Central memory CD8-positive, alpha-beta T cell (primary cell): ENCODE data around the gene JUND.

Experiments used
- ATAC-seq: fragments of 150-1000 bp; cut with Tn5 transposase; replicated peaks from 2 replicates; pipeline ENCODE4 v1.10.0; 2022; ENCODE audit warnings: mild to moderate bottlenecking, moderate FRiP score, moderate number of reproducible peaks; ENCODE audit not compliant: poor library complexity, severe bottlenecking; ENCODE audit errors: extremely low read depth
- DNase-seq, 2 donors: peaks; one replicate each; pipeline ENCODE4 v3.0.0; 2021; ENCODE audit warnings: low spot score in 2 of 2
- H3K27ac Mint-ChIP-seq: one replicate; pipeline ENCODE4 v1.8.0; 2022; ENCODE audit warnings: low read depth, mild to moderate bottlenecking, moderate library complexity, mixed read lengths
- H3K27me3 Mint-ChIP-seq: one replicate; pipeline ENCODE4 v1.8.0; 2022; ENCODE audit warnings: mixed read lengths
- H3K36me3 Mint-ChIP-seq: one replicate; pipeline ENCODE4 v1.8.0; 2022; ENCODE audit warnings: mild to moderate bottlenecking, moderate library complexity, mixed read lengths; ENCODE audit not compliant: insufficient read depth
- H3K4me1 Mint-ChIP-seq: one replicate; pipeline ENCODE4 v1.8.0; 2022; ENCODE audit warnings: mixed read lengths
- H3K4me3 Mint-ChIP-seq: one replicate; pipeline ENCODE4 v1.8.0; 2022; ENCODE audit warnings: mild to moderate bottlenecking, moderate library complexity, mixed read lengths
- H3K9me3 Mint-ChIP-seq: one replicate; pipeline ENCODE4 v1.8.0; 2022; ENCODE audit warnings: mixed read lengths

The JUND gene

DNA sequence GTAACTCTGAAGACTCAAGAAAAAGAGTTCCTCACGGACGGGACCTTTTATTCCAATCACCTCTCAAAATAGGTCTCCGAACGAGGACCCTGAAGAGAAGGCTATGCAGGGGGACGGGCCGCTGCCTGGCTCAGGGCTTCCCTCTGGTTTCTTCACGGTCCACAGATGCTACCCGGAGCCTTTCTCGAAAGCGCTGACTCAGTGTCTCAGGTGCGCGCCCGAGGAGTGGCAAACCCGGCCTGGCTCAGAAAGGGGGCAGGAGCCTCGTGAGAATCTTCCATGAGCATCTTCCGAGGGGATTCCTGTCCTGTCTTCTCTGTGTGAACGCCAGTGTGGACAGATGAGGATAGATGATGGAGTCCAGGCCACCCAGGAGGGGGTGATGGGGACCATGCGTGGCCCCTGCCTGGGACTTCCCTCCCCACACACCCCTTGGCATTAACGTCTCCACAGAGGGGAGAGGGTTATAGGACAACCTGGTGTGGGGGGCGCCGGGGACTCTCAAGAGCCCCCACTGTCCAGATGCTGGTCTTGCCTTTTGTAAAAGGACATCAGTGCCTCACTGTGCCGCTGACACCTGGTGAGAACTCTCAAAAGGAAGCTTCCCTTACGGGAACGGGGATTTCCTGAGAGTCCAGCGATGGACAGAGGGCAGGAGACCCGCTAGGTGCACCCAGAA, 24.9 kb upstream of the JUND start:
- Mint-ChIP-seq H3K27ac (peak overlapping the region; percentile 98), H3K4me1 (peaks cover 40% of the 10 kb centered on the region), H3K9me3 (no peaks in the 10 kb centered on the region), H3K36me3 (peaks cover 37% of the 10 kb centered on the region), H3K27me3 (no peaks in the 10 kb centered on the region), H3K4me3 (peak overlapping the region; percentile 86)
- ATAC-seq: no peak
- no peak for DNase-seq

DNA sequence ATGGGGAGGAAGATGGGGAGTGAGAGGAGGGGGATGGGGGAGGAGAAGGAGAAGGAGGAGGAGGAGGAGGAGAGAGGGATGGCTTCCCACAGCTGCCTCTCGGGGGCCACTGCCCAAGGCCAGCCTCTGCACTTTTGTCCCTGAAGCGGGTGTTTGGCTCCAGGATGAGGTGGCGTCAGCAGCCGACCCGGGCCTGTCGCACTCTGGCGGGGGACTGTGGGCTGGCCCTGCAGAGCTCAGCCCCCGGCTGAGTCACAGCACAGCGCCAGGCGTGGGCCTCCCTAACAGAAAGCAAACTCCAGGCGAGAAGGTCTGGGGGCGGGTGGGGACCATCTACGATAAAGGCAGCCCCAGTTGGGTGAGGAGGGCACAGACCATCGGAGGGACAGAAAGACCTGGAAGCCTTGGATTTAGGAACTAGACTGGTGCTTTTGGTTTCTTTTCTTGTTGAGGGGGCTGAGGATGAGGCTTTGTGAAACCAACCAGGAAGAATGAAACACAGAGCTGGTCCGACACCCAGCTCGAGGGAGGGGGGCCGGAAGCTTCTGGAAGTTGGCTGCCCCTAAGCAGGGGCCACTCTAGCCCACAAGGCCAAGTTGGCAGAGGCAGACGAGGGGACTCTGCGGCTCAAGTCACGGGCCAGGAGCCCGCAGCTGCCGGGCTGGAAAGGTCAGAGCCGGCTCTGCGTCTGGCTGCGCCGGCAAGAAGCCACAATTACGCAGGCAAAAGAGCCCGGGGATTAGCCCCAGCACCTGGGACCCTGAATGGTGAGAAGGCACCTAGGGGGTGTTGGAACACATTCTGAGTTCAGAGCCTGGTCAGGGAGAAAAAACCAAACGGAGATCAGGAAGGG, 23.3 kb upstream of the JUND start:
- Mint-ChIP-seq H3K4me3 (peak overlapping the region; percentile 86), H3K4me1 (peaks cover 40% of the 10 kb centered on the region), H3K9me3 (no peaks in the 10 kb centered on the region), H3K36me3 (peaks cover 33% of the 10 kb centered on the region), H3K27ac (peak overlapping the region; percentile 98), H3K27me3 (no peaks in the 10 kb centered on the region)
- peak; percentile 62 to 78 for DNase-seq
- ATAC-seq: peak; percentile 83

DNA sequence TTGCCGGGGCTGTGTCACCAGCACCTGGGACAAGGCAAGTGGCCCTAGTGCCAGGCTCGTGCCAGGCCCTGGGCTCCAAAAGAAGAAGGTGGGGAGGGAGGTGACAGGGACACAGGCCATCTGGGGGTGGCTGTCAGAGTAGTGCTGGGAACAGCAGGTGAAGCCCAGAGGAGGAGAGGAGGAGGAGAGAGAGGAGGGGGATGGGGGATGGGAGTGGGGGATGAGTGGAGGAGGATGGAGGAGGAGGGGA, 22.7 kb upstream of the JUND start:
- Mint-ChIP-seq H3K27me3 (no peaks in the 10 kb centered on the region), H3K9me3 (no peaks in the 10 kb centered on the region), H3K4me3 (peak overlapping the region; percentile 86), H3K4me1 (peaks cover 40% of the 10 kb centered on the region), H3K27ac (peak overlapping the region; percentile 98), H3K36me3 (peaks cover 33% of the 10 kb centered on the region)
- ATAC-seq (peak; percentile 0), DNase-seq (no peak)

DNA sequence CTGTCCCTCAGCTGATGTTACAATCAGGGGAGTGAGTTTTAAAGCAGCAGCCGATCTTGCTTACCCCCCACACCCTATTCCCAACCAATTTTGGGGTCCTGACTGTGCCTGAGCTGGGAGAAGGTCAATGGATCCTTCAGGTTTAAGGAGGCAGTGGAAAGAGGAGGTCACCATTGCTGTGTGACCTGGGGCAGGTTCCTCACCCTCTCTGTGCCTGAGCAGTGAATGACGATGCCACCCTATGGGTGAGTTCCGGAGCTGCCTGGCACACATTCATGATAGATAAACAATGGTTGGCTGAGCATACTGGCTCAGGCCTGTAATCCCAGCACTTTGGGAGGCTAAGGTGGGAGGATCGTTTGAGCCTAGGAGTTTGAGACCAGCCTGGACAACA, 20.3 kb upstream of the JUND start:
- Mint-ChIP-seq H3K4me1 (peaks cover 30% of the 10 kb centered on the region), H3K27ac (peak overlapping the region; percentile 38), H3K27me3 (no peaks in the 10 kb centered on the region), H3K4me3 (peak overlapping the region; percentile 31), H3K36me3 (peaks cover 24% of the 10 kb centered on the region), H3K9me3 (no peaks in the 10 kb centered on the region)
- ATAC-seq (no peak), DNase-seq (no peak)

DNA sequence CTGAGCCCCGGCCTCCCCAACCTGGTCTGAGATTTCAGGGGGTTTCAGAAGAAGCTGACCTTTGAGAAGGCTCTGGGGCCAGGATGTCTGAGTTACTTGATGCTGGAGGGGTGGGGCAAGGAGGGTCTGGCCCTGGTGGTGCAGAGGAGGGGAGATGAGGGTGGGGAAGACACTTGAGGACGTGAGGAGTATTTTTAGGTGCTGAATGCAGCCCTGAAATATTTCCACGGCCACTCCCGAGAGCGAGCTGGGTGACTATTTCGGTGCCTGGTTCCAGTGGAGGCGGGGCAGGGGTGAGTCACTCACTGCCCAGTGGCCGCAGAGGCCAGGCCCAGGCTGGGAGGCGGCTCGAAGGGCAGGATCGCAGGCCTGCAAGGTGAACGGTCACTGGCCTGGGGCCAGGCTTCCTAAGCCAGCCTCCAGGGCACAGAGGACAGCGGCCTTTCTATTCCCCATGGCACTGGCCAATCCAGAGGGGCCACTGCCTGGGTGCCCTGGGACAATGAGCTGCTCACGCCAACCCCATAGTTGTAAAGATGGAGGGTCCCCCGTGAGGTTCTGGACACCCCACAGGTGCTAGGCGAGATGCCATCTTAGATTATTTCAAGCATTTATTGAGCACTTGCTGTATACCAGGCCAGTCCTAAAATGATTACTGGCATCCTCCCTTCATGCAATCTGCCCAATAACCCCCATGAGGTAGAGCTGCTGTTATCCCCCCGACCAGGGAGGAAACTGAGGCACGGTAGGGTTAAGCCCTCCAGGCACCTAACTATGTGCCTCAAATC, 19.7 kb upstream of the JUND start:
- no peak for DNase-seq
- peaks cover 30% of the 10 kb centered on the region for H3K4me1 Mint-ChIP-seq
- no peaks in the 10 kb centered on the region for H3K27me3 Mint-ChIP-seq
- no peak overlapping the region for H3K4me3 Mint-ChIP-seq
- H3K36me3 Mint-ChIP-seq: peaks cover 20% of the 10 kb centered on the region
- peak overlapping the region; percentile 38 for H3K27ac Mint-ChIP-seq
- H3K9me3 Mint-ChIP-seq: no peaks in the 10 kb centered on the region
- ATAC-seq: no peak

DNA sequence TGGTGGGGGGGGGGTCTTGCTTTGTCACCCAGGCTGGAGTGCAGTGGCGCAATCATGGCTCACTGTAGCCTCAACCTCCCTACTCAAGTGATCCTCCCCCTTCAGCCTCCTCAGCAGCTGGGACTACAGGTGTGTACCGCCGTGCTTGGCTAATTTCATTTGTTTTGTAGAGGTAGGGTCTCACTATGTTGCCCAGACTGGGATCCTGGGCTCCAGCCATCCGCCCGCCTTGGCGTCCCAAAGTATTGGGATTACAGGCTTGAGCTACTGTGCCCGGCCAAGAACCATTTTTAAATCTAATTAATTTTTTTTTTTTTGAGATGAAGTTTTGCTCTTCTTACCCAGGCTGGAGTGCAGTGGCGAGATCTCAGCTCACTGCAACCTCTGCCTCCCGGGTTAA, 18.2 kb upstream of the JUND start:
- H3K36me3 Mint-ChIP-seq: peaks cover 18% of the 10 kb centered on the region
- no peak for DNase-seq
- H3K27me3 Mint-ChIP-seq: no peaks in the 10 kb centered on the region
- no peak for ATAC-seq
- H3K9me3 Mint-ChIP-seq: no peaks in the 10 kb centered on the region
- peaks cover 32% of the 10 kb centered on the region for H3K4me1 Mint-ChIP-seq
- H3K27ac Mint-ChIP-seq: no peak overlapping the region
- H3K4me3 Mint-ChIP-seq: no peak overlapping the region

DNA sequence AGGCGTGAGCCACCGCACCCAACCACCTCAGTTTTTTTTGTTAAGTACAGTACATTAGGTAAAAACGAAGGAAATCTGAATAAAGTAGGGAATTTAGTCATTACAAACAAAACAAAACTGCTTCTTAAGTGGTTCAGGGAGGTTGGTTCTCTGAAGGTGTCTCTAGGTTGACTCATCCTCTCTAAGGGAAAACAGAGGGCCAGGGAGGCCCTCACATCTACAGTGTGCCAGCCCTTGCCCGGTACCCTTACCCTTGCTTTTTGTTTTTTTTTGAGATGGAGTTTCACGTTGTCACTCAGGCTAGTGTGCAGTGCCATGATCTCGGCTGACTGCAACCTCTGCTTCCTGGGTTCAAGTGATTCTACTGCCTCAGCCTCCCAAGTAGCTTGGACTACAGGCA, 17.2 kb upstream of the JUND start:
- DNase-seq: no peak
- H3K4me1 Mint-ChIP-seq: peaks cover 31% of the 10 kb centered on the region
- no peak overlapping the region for H3K4me3 Mint-ChIP-seq
- no peaks in the 10 kb centered on the region for H3K9me3 Mint-ChIP-seq
- peaks cover 10% of the 10 kb centered on the region for H3K36me3 Mint-ChIP-seq
- no peaks in the 10 kb centered on the region for H3K27me3 Mint-ChIP-seq
- no peak overlapping the region for H3K27ac Mint-ChIP-seq
- no peak for ATAC-seq

DNA sequence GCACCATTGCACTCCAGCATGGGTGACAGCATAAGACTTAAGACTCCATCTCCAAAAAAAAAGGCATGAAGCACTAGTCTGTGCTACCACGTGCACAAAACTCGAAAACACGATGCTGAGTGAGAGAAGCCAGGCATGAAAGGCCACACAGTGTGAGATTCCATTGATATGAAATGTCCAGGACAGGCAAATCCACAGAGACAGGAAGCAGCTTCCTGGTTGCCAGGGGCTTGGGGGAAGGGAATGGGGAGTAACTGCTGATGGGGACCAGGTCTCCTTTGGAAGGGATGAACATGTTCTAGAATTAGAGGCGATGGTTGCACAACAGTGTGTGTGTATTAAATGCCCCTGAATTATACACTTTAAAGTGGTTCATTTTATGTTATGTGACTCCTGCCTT, 15.9 kb upstream of the JUND start:
- Mint-ChIP-seq H3K4me3 (no peak overlapping the region), H3K27ac (no peak overlapping the region), H3K27me3 (no peaks in the 10 kb centered on the region), H3K4me1 (peaks cover 34% of the 10 kb centered on the region), H3K36me3 (peaks cover 7% of the 10 kb centered on the region), H3K9me3 (no peaks in the 10 kb centered on the region)
- ATAC-seq (no peak), DNase-seq (no peak)

DNA sequence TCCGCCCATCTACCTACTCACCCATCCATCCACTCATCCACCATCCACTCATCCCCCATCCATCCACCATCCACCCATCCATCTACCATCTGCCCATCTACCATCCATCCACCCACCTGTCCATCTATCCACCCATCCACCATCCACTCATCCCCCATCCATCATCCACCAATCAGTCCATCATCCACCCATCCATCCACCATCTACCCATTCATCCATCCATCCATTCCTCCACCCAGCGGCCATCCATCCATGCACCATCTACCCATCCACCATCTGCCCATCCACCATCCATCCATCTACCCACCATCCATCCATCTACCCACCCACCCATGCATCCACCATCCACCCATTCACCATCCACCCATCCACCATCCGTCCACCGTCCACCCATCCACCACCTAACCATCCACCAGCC, 13.6 kb upstream of the JUND start:
- no peaks in the 10 kb centered on the region for H3K27me3 Mint-ChIP-seq
- DNase-seq (no peak), ATAC-seq (no peak)
- peak overlapping the region; percentile 93 for H3K27ac Mint-ChIP-seq
- peaks cover 9% of the 10 kb centered on the region for H3K36me3 Mint-ChIP-seq
- H3K9me3 Mint-ChIP-seq: no peaks in the 10 kb centered on the region
- H3K4me1 Mint-ChIP-seq: peaks cover 51% of the 10 kb centered on the region
- H3K4me3 Mint-ChIP-seq: no peak overlapping the region

DNA sequence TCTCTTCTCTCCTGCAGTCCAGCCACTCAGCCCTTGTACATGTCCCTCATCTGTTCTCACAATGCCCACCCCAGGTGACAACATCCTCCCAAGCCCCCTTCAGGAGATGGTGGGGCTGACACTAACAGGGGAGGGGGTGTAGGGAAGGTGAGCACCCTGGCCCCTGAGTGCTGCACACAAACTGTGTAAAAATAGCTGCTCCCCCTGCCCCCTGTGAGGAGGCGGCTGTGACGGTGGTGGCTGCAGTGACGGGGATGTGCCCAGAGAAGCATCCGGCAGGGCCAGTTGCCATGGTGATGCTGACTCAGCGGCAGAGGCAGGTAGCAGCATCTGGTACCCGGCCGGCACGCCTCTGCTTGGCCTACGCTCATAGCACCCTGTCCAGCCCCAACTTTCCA, 13.0 kb upstream of the JUND start:
- DNase-seq (peak; percentile 71 to 89), ATAC-seq (peak; percentile 73)
- Mint-ChIP-seq H3K27me3 (no peaks in the 10 kb centered on the region), H3K9me3 (no peaks in the 10 kb centered on the region), H3K36me3 (peaks cover 12% of the 10 kb centered on the region), H3K27ac (peak overlapping the region; percentile 93), H3K4me3 (peak overlapping the region; percentile 86), H3K4me1 (peaks cover 57% of the 10 kb centered on the region)

DNA sequence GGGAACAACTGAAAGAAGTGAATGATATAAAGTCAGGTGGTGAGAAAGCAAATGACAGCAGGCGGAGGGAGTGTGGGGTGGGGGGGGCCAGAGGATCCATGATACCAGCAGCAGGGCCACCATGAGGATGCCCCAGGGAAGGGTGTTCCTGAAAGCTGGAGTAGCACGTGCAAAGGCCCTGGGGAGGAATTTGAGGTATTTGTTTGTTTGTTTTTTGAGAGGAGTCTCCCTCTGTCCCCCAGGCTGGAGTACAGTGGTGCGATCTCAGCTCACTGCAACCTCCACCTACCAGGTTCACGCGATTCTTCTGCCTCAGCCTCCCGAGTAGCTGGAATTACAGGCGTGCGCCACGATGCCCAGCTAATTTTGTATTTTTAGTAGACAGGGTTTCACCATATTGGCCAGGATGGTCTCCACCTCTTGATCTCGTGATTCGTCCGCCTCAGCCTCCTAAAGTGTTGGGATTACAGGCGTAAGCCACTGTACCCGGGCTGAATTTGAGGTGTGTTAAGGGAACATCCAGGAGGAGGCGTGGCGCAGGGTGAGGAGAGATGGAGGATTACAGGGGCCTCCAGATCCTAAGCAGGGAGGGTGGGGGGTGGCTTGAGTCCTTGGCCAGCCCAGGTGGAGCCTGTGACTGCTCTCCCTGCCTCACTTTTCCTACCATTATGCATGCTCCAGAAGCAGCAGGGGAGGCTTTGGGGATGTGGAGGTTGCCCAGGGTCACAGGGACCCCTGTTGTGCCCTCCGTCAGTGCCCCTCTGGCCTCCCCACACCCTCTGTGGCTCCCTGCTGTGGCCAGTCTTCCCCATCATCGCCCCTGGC, 12.4 kb upstream of the JUND start:
- ATAC-seq: no peak
- peaks cover 12% of the 10 kb centered on the region for H3K36me3 Mint-ChIP-seq
- H3K4me3 Mint-ChIP-seq: peak overlapping the region; percentile 86
- no peak for DNase-seq
- H3K27ac Mint-ChIP-seq: peak overlapping the region; percentile 93
- H3K4me1 Mint-ChIP-seq: peaks cover 61% of the 10 kb centered on the region
- H3K27me3 Mint-ChIP-seq: no peaks in the 10 kb centered on the region
- no peaks in the 10 kb centered on the region for H3K9me3 Mint-ChIP-seq
